HG03108 (cell line): ENCODE results near the gene NRXN3.
"Not testable (repeated sequence)": the region's sequence is repeated elsewhere in the genome, so short reads cannot be mapped to it uniquely, and the experiment has no call there.

Source experiments
- ATAC-seq: cut with Tn5 transposase; IDR thresholded peaks from one replicate; pipeline ENCODE4 v1.9.1; 2021; ENCODE audit warnings: moderate library complexity; ENCODE audit not compliant: unreplicated experiment

NRXN3 gene

GRCh38 chr14:79096811-79097210 lies 926.6 kb downstream of the NRXN3 start:
- ATAC-seq = no peak

- ATAC-seq = no peak
These were observed 928.2 kb downstream of the NRXN3 start for GRCh38 chr14:79098324-79098723.

GRCh38 chr14:79100578-79100977 lies 930.4 kb downstream of the NRXN3 start:
- no peak for ATAC-seq

DNA sequence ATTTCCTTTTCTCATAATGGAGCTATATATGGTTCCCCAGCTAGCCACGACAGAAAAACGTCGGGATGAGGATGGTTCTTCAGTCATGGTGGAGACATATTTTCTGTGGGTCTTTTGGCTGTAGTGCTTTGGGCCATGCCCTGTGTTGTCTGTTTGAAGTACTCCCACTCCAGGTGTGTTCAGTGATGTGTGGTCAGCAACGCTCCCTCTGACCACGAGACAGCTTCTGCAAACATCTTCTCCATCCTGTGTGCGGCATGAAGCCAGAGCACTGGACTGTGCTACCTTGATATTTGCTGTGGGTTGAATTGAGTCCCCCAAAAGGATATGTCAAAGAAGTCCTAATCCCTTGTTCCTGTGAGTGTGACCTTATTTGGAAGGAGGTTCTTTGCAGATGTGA lies 931.2 kb downstream of the NRXN3 start:
- no peak for ATAC-seq

- no peak for ATAC-seq
These were observed 933.6 kb downstream of the NRXN3 start for GRCh38 chr14:79103764-79104163.

DNA sequence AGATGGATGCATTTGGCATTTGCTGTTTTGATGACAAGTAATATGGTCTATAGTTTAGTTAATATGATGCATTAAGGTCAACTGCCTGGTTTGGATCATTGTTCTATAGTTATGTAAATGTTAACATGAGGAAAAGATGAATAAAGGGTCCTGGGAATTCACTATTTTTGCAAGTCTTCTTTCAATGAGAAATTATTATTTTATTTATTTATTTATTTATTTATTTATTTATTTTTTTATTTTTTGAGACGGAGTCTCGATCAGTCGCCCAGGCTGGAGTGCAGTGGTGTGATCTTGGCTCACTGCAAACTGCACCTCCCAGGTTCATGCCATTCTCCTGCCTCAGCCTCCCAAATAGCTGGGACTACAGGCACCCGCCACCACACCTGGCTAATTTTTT lies 940.4 kb downstream of the NRXN3 start:
- not testable (repeated sequence) for ATAC-seq

- ATAC-seq = no peak
These were observed 941.9 kb downstream of the NRXN3 start for GRCh38 chr14:79111987-79112501.

DNA sequence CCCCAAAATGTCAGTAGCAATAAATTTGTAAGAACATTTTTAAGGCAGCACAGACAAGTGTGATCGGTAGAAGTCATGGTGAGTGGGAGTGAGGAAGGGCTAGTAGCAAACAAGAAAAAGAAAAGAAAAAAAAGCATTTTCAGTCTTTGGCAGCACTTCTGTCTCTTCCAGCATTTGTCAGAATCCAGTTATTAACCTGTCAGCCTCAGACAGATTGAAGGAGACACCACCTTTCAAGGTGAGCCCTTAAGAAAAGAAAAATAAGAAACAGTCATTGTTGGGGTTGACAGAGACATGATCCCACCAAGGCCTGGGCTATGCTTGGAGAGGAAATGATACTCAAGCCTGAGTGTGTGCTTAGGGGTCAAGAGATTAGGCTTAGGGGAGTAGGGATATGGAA lies 947.4 kb downstream of the NRXN3 start:
- ATAC-seq = no peak

DNA sequence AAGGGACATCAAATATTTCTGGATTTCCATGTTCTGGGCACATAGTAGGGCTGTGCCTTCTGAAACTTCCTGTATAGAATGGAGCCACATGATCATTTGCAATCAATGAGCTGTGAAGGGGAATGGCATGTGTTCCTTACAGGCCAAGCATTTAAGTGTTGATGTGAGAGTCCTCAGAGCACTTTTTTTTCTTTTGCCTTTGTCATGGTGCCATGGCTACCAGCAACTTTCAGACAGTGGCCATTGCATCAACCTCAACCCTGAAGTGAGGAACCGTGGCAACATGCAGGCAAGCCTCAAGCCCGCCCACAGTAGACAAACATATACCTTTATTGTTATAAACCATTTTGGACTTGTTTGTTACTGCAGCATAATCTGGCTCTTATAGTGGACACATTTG lies 948.1 kb downstream of the NRXN3 start:
- no peak for ATAC-seq

- no peak for ATAC-seq
These were observed 964.2 kb downstream of the NRXN3 start for GRCh38 chr14:79134361-79134760.

GRCh38 chr14:79136071-79137044 lies 966.2 kb downstream of the NRXN3 start:
- no peak for ATAC-seq

- ATAC-seq = no peak
These were observed 966.9 kb downstream of the NRXN3 start for GRCh38 chr14:79137045-79137430.

GRCh38 chr14:79137836-79138235 lies 967.7 kb downstream of the NRXN3 start:
- ATAC-seq = no peak

GRCh38 chr14:79144896-79145295 lies 974.7 kb downstream of the NRXN3 start:
- no peak for ATAC-seq

DNA sequence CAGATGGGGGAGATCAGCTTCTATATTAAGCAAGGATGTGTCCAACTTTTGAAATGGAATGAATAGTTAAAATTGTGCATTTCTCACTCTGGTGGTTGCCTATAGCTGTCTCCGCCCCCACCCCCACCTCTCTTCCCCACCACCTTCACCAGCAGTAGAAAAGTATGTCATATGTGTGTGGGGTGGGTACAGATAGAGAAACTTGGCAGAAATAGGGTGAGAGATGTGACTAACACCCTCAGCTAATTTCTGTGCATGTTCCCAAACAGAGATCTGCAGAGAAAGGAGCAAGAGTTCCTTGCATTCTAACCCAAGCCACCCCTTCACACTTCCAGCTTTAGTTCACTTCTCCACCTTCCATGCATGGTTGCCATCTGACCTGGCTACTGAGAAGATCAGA lies 980.1 kb downstream of the NRXN3 start:
- no peak for ATAC-seq

DNA sequence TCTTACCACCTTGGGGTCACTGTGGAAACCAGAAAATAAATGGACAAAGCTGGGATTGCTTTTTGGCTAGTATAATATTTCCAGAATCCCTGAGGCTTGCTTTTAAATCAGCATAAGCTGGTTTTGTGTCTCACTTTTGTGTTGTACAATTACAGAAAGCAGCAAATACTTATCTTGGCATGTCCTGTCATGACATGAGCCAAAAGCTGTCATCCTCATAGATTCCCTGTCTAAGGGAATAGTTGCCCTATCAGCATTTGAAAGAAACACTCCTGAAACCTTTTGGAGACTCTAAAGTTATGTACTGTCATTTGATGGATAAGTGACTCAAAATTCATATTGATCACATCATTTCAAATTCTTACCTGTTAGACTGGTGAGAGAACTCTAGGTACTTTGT lies 987.2 kb downstream of the NRXN3 start:
- ATAC-seq = no peak

DNA sequence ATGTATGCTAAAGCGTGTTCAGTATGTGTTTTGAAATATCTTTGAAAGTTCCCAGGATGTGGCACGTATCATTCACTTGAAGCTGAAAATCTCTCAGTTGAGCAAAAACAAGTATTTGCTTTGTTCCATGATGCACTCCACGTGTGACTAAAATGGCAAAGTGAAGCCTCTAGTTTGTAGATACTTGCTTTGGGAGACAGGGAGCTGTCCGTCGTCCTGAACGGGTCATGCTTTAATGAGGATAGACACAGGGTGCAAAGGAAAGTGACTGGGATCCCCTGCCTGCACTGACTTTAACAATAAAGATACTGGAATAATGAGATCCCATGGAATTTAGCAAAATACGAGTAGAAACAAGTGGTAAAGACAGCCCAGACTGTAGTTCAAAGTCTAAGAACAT lies 991.4 kb downstream of the NRXN3 start:
- ATAC-seq = no peak

- no peak for ATAC-seq
These were observed 992.7 kb downstream of the NRXN3 start for GRCh38 chr14:79162833-79163232.

- no peak for ATAC-seq
These were observed 995.4 kb downstream of the NRXN3 start for GRCh38 chr14:79165471-79166090.

- ATAC-seq = no peak
These were observed 996.0 kb downstream of the NRXN3 start for GRCh38 chr14:79166171-79166570.

GRCh38 chr14:79167957-79168356 lies 997.8 kb downstream of the NRXN3 start:
- no peak for ATAC-seq

GRCh38 chr14:79175671-79176070 lies 1005.5 kb downstream of the NRXN3 start:
- ATAC-seq = no peak
